OCI-LY7 (cell line): ENCODE measurements around the gene GABPB1.

Experiments
- EZH2phosphoT487 ChIP-seq: fragments of 200-600 bp; sonication (generic); IDR thresholded peaks from 2 replicates; pipeline ENCODE4 v1.6.1; 2018; ENCODE audit warnings: low read depth, borderline replicate concordance, mild to moderate bottlenecking, mixed run types, antibody characterized with exemption, low read length, moderate library complexity, mixed read lengths
- TF ChIP-seq, protein P1 (sequence below): fragments of 200-600 bp; sonication (generic); conservative IDR thresholded peaks from 2 replicates; pipeline ENCODE4 v1.5.1; 2014; ENCODE audit warnings: mild to moderate bottlenecking, antibody characterized with exemption, low read length, moderate library complexity, mixed read lengths

- TF ChIP-seq, protein P1, sequence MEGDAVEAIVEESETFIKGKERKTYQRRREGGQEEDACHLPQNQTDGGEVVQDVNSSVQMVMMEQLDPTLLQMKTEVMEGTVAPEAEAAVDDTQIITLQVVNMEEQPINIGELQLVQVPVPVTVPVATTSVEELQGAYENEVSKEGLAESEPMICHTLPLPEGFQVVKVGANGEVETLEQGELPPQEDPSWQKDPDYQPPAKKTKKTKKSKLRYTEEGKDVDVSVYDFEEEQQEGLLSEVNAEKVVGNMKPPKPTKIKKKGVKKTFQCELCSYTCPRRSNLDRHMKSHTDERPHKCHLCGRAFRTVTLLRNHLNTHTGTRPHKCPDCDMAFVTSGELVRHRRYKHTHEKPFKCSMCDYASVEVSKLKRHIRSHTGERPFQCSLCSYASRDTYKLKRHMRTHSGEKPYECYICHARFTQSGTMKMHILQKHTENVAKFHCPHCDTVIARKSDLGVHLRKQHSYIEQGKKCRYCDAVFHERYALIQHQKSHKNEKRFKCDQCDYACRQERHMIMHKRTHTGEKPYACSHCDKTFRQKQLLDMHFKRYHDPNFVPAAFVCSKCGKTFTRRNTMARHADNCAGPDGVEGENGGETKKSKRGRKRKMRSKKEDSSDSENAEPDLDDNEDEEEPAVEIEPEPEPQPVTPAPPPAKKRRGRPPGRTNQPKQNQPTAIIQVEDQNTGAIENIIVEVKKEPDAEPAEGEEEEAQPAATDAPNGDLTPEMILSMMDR = no peak
- no peak for TF ChIP-seq EZH2phosphoT487
These were observed 14.6 kb downstream of the GABPB1 start for GRCh38 chr15:50340416-50340815.
